Mammary epithelial cell (primary cell): Measurements from ENCODE around the gene CCNO.

Experiments
- EZH2 ChIP-seq: IDR thresholded peaks from 2 replicates; pipeline ENCODE4 v1.6.1; 2012; ENCODE audit warnings: low read length, inconsistent platforms, borderline replicate concordance
- TF ChIP-seq, protein P1 (sequence below), 2 donors: IDR thresholded peaks in 1 of 2; conservative IDR thresholded peaks in 1 of 2; 2 replicates each; pipeline ENCODE4 v1.5.1; 2011 to 2012; ENCODE audit warnings: inconsistent platforms in 2 of 2, low read length in 2 of 2, mild to moderate bottlenecking in 2 of 2, control low read depth in 1 of 2, low read depth in 1 of 2; ENCODE audit not compliant: insufficient read depth in 1 of 2; ENCODE audit errors: extremely low read depth in 1 of 2

DNA sequence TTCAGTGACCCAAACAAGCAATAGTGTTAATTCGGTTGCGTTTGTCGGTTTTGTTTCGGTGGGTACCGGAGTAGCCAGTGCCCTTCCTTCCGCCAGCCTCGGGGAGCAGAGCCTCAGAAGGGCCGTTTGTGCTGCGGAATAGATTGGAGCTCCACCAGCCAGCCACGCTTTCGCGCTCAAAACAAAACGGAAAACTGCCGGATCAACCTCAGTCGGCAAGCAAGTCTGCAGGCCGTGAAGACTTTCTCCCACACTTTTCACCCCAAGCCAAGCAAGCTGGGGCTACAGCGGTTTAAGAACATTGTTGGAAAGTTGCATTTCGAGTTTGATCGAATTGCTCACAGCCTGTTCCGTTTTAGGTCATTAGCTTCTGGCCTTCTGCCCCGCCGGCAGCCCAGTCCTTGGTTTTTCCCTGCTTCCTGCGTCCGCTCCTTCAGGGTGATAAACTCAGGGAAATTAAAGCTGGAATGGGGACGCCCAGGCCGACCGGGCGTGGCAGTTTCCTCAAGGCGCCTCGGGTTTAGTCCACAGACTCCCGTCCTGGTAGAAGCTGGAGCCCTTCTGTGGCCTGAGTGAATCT, 803 bp upstream of the CCNO start:
- TF ChIP-seq, protein P1, sequence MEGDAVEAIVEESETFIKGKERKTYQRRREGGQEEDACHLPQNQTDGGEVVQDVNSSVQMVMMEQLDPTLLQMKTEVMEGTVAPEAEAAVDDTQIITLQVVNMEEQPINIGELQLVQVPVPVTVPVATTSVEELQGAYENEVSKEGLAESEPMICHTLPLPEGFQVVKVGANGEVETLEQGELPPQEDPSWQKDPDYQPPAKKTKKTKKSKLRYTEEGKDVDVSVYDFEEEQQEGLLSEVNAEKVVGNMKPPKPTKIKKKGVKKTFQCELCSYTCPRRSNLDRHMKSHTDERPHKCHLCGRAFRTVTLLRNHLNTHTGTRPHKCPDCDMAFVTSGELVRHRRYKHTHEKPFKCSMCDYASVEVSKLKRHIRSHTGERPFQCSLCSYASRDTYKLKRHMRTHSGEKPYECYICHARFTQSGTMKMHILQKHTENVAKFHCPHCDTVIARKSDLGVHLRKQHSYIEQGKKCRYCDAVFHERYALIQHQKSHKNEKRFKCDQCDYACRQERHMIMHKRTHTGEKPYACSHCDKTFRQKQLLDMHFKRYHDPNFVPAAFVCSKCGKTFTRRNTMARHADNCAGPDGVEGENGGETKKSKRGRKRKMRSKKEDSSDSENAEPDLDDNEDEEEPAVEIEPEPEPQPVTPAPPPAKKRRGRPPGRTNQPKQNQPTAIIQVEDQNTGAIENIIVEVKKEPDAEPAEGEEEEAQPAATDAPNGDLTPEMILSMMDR (conservative IDR thresholded peaks at IDR 0.05 in 1 of 2, IDR thresholded peaks at IDR 0.05 in 1 of 2; ENCODE audit: extremely low read depth in 1 of 2, insufficient read depth in 1 of 2, low read depth in 1 of 2, low read length in 2 of 2): no peak
- TF ChIP-seq EZH2: no peak
